Naive thymus-derived CD4-positive, alpha-beta T cell (primary cell): ENCODE data around the gene FEM1C. TPM values are rescaled to one million over a fixed set of nuclear protein-coding genes. Genes with fewer than 3 reads are reported as not detected.

ENCODE experiments used
- ATAC-seq: fragments of 150-1000 bp; cut with Tn5 transposase; 2 replicates; pipeline ENCODE4 v1.10.0; 2021; ENCODE audit warnings: mild to moderate bottlenecking, moderate library complexity
- CTCF ChIA-PET: fragments of 350-600 bp; sonication (Branson Sonifier 250); formaldehyde crosslinking; loops from one replicate; lab custom pipeline; 2021; ENCODE audit warnings: antibody characterized with exemption; lab: Charles Lee
- POLR2A ChIA-PET: fragments of 350-600 bp; sonication (Branson Sonifier 250); formaldehyde crosslinking; loops from one replicate; lab custom pipeline; 2021; ENCODE audit warnings: antibody characterized with exemption, inconsistent platforms; lab: Charles Lee
- DNase-seq, 9 donors: peaks; one replicate each; pipeline versions ENCODE4 v3.0.0 to v3.0.0-alpha.2; 2020 to 2022; ENCODE audit warnings: mixed read lengths in 1 of 9
- H3K27ac ChIP-seq: one replicate; pipeline ENCODE4 v1.7.0; 2013; ENCODE audit warnings: mild to moderate bottlenecking, low read depth, low read length, moderate library complexity
- H3K27me3 ChIP-seq, 2 donors: one replicate each; pipeline ENCODE4 v1.7.0; 2013; ENCODE audit warnings: low read length in 2 of 2, mild to moderate bottlenecking in 2 of 2, moderate library complexity in 2 of 2; ENCODE audit not compliant: control insufficient read depth in 2 of 2, insufficient read depth in 2 of 2
- H3K36me3 ChIP-seq, 3 experiments: 1 replicate in 2 of 3; 2 replicates in 1 of 3; pipeline ENCODE4 v1.7.0; 2013; ENCODE audit warnings: low read length in 3 of 3, mild to moderate bottlenecking in 3 of 3, moderate library complexity in 1 of 3; ENCODE audit not compliant: insufficient read depth in 3 of 3, control insufficient read depth in 2 of 3
- H3K4me1 ChIP-seq, 2 donors: one replicate each; pipeline ENCODE4 v1.7.0; 2013; ENCODE audit warnings: low read length in 2 of 2, mild to moderate bottlenecking in 2 of 2, moderate library complexity in 1 of 2; ENCODE audit not compliant: control insufficient read depth in 2 of 2, insufficient read depth in 2 of 2
- H3K4me3 ChIP-seq: 2 replicates; pipeline ENCODE4 v1.7.0; 2013; ENCODE audit warnings: mild to moderate bottlenecking, low read length
- H3K9me3 ChIP-seq, 3 experiments: 1 replicate in 2 of 3; 2 replicates in 1 of 3; pipeline ENCODE4 v1.7.0; 2013; ENCODE audit warnings: low read length in 3 of 3; ENCODE audit not compliant: control insufficient read depth in 2 of 3
- H3K27ac Mint-ChIP-seq, 9 donors: one replicate each; pipeline ENCODE4 v1.8.0; 2020 to 2022; ENCODE audit warnings: mixed read lengths in 9 of 9, mild to moderate bottlenecking in 8 of 9, moderate library complexity in 5 of 9, inconsistent platforms in 2 of 9
- H3K27me3 Mint-ChIP-seq, 5 donors: one replicate each; pipeline ENCODE4 v1.8.0; 2021 to 2022; ENCODE audit warnings: mixed read lengths in 5 of 5, mild to moderate bottlenecking in 1 of 5
- H3K36me3 Mint-ChIP-seq, 5 donors: one replicate each; pipeline ENCODE4 v1.8.0; 2020 to 2022; ENCODE audit warnings: mixed read lengths in 5 of 5, mild to moderate bottlenecking in 3 of 5, inconsistent platforms in 1 of 5
- H3K4me1 Mint-ChIP-seq, 7 donors: one replicate each; pipeline ENCODE4 v1.8.0; 2020 to 2022; ENCODE audit warnings: mixed read lengths in 7 of 7, mild to moderate bottlenecking in 3 of 7, inconsistent platforms in 1 of 7
- H3K4me3 Mint-ChIP-seq, 10 donors: one replicate each; pipeline ENCODE4 v1.8.0; 2020 to 2022; ENCODE audit warnings: mild to moderate bottlenecking in 10 of 10, mixed read lengths in 10 of 10, moderate library complexity in 6 of 10, inconsistent platforms in 2 of 10
- H3K9me3 Mint-ChIP-seq, 11 donors: one replicate each; pipeline ENCODE4 v1.8.0; 2020 to 2022; ENCODE audit warnings: mixed read lengths in 11 of 11, mild to moderate bottlenecking in 4 of 11, inconsistent platforms in 1 of 11, moderate library complexity in 1 of 11
- intact Hi-C, 2 donors: fragments of 100-400 bp; cut with micrococcal nuclease; formaldehyde crosslinking; loops; one replicate each; pipeline ENCODE4 v1.15.1; 2023
- polyA plus RNA-seq, 2 donors: library from polyadenylated mRNA; unstranded; fragments of 300-500 nt; fragmentation: Illumina TruSeq; gene quantifications; one replicate each; pipeline ENCODE4 v1.2.3, GENCODE V29; 2021
- total RNA-seq, 6 experiments: library from RNA in 5 of 6; stranded (reverse) in 5 of 6; gene quantifications; 1 replicate in 5 of 6; 2 replicates in 1 of 6; pipeline ENCODE4 v1.2.3 and lab custom pipeline; 2021 to 2026

The FEM1C gene
- total and polyA plus RNA-seq, 7 experiments from 2014 or later = 2.0 to 33.1 (median 15.0) TPM

- ATAC-seq = no peak
- H3K4me3 Mint-ChIP-seq = no peak overlapping the region
Measured at GRCh38 chr5:115524199-115524847, 20.3 kb downstream of the FEM1C start.

DNA sequence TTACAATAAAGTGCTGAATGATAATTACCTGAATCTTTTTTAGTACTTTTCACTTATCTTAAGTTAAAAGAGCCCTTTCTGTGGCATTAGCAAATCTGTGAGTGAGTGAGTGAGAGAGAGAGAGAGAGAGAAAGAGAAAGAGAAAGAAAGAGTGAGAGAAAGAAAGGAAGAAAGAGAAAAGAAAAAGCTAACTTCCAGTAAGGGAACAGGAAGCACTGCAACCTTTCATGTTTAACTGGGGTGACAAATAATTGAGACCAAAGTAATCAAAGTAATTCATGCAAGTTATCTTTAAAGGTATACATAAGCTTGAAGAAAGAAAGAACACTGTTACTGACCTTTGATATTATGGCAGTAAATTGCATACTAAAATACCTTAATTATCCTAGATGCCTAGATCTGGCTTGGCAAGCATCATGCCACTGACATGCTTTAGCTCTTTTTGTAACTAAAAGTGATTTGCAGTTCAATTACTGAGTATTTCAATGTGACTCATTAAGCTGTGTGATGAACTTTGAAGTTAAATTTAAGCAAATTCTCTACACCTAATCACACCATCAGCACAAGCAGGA lies 21.7 kb downstream of the FEM1C start:
- Histone ChIP-seq H3K4me1 (peaks cover 11 to 13% of the 10 kb centered on the region in 2 donors), H3K9me3 (no peaks in the 10 kb centered on the region), H3K36me3 (peaks cover 0 to 20% (median 18%) of the 10 kb centered on the region in 3 experiments), H3K27me3 (no peaks in the 10 kb centered on the region), H3K4me3 (no peak overlapping the region), H3K27ac (no peak overlapping the region)
- peak overlapping the region in 7 of 10 donors; percentile 8 to 58 (median 41) for H3K4me3 Mint-ChIP-seq
- POLR2A ChIA-PET = interaction anchor here (1.3 kb wide), 1 partner anchor 21 kb away, joined by 6 read pairs; no protein-coding TSS in a partner anchor
- H3K9me3 Mint-ChIP-seq = no peaks in the 10 kb centered on the region
- DNase-seq (no peak), ATAC-seq (no peak)
- H3K27ac Mint-ChIP-seq = peak overlapping the region in 8 of 9 donors; percentile 10 to 81 (median 37)
- peaks cover 22 to 51% (median 39%) of the 10 kb centered on the region in 7 donors for H3K4me1 Mint-ChIP-seq
- peaks cover 6 to 38% (median 14%) of the 10 kb centered on the region in 5 donors for H3K36me3 Mint-ChIP-seq
- H3K27me3 Mint-ChIP-seq = no peaks in the 10 kb centered on the region
- intact Hi-C loops = no loop called here
- CTCF ChIA-PET = interaction anchor here (0.5 to 0.6 kb wide), 2 partner anchors 11 to 309 kb away, joined by 3 read pairs; no protein-coding TSS in a partner anchor

More at GRCh38 chr5:115524199-115524847, 20.3 kb downstream of the FEM1C start:
- Mint-ChIP-seq H3K36me3 (peaks cover 6 to 46% (median 14%) of the 10 kb centered on the region in 5 donors), H3K27ac (peak overlapping the region in 3 of 9 donors; percentile 3 to 48 (median 16)), H3K4me1 (peaks cover 32 to 65% (median 53%) of the 10 kb centered on the region in 7 donors), H3K9me3 (no peaks in the 10 kb centered on the region), H3K27me3 (no peaks in the 10 kb centered on the region)
- intact Hi-C loops = loop anchor here in 1 of 2 donors (1.0 kb wide), 1 partner anchor 8 kb away; no protein-coding TSS in a partner anchor
- no peak overlapping the region for H3K4me3 ChIP-seq
- POLR2A ChIA-PET = no interaction called here
- DNase-seq = no peak
- H3K9me3 ChIP-seq = no peaks in the 10 kb centered on the region
- no peak overlapping the region for H3K27ac ChIP-seq
- H3K27me3 ChIP-seq = no peaks in the 10 kb centered on the region
- peaks cover 0 to 20% (median 18%) of the 10 kb centered on the region in 3 experiments for H3K36me3 ChIP-seq
- peaks cover 11 to 13% of the 10 kb centered on the region in 2 donors for H3K4me1 ChIP-seq
- CTCF ChIA-PET = no interaction called here

- Histone ChIP-seq H3K4me3 (no peak overlapping the region), H3K36me3 (peaks cover 0 to 15% (median 11%) of the 10 kb centered on the region in 3 experiments), H3K9me3 (no peaks in the 10 kb centered on the region), H3K4me1 (peaks cover 11 to 13% of the 10 kb centered on the region in 2 donors), H3K27me3 (no peaks in the 10 kb centered on the region), H3K27ac (no peak overlapping the region)
- POLR2A ChIA-PET = no interaction called here
- H3K4me3 Mint-ChIP-seq = no peak overlapping the region
- CTCF ChIA-PET = interaction anchor here (0.8 kb wide), 1 partner anchor 1916 kb away, joined by 3 read pairs; no protein-coding TSS in a partner anchor
- DNase-seq = no peak
- no peak overlapping the region for H3K27ac Mint-ChIP-seq
- intact Hi-C loops = no loop called here
- H3K4me1 Mint-ChIP-seq = peaks cover 11 to 32% (median 25%) of the 10 kb centered on the region in 7 donors
- no peak for ATAC-seq
- no peaks in the 10 kb centered on the region for H3K27me3 Mint-ChIP-seq
- H3K36me3 Mint-ChIP-seq = peaks cover 3 to 26% (median 19%) of the 10 kb centered on the region in 5 donors
- no peaks in the 10 kb centered on the region for H3K9me3 Mint-ChIP-seq
Measured at GRCh38 chr5:115520191-115520590, 24.4 kb downstream of the FEM1C start.

DNA sequence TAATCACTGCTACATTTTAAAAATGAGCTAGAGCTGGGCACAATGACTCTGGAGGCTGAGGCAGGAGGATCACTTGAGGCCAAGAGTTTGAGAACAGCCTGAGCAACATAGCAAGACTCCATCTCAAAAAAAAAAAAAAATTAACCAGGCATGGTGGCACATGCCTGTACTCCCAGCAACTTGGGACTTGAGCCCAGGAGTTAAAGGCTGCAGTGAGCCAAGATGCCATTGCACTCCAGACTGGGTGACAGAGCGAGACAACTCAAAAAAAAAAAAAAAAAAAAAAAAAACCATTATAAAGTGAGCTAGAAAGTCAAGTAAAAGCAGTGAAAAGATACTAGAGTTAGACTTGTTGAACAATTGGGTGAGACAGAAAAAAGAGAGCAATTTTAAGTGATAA lies 28.2 kb downstream of the FEM1C start:
- CTCF ChIA-PET = no interaction called here
- Histone ChIP-seq H3K4me3 (no peak overlapping the region), H3K36me3 (no peaks in the 10 kb centered on the region), H3K27ac (no peak overlapping the region), H3K9me3 (no peaks in the 10 kb centered on the region), H3K4me1 (no peaks in the 10 kb centered on the region), H3K27me3 (no peaks in the 10 kb centered on the region)
- Mint-ChIP-seq H3K27me3 (no peaks in the 10 kb centered on the region), H3K9me3 (peaks cover 0 to 12% (median 5%) of the 10 kb centered on the region in 11 donors), H3K4me1 (peaks cover 0 to 5% (median 0%) of the 10 kb centered on the region in 7 donors), H3K36me3 (peaks cover 4 to 24% (median 7%) of the 10 kb centered on the region in 5 donors), H3K4me3 (no peak overlapping the region), H3K27ac (peak overlapping the region in 1 of 9 donors; percentile 47)
- POLR2A ChIA-PET = no interaction called here
- ATAC-seq (no peak), DNase-seq (no peak)
- intact Hi-C loops = no loop called here

GRCh38 chr5:115514220-115514619 lies 30.4 kb downstream of the FEM1C start:
- Mint-ChIP-seq H3K27me3 (peaks cover 0 to 2% (median 0%) of the 10 kb centered on the region in 5 donors), H3K4me1 (no peaks in the 10 kb centered on the region), H3K9me3 (peaks cover 0 to 14% (median 5%) of the 10 kb centered on the region in 11 donors), H3K4me3 (no peak overlapping the region), H3K36me3 (peaks cover 0 to 15% (median 4%) of the 10 kb centered on the region in 5 donors), H3K27ac (no peak overlapping the region)
- no peak for DNase-seq
- Histone ChIP-seq H3K4me3 (no peak overlapping the region), H3K4me1 (no peaks in the 10 kb centered on the region), H3K9me3 (no peaks in the 10 kb centered on the region), H3K27me3 (no peaks in the 10 kb centered on the region), H3K36me3 (no peaks in the 10 kb centered on the region), H3K27ac (no peak overlapping the region)
- no peak for ATAC-seq
- POLR2A ChIA-PET = interaction anchor here (0.9 kb wide), 1 partner anchor 31 kb away, joined by 3 read pairs; no protein-coding TSS in a partner anchor
- intact Hi-C loops = no loop called here
- CTCF ChIA-PET = interaction anchor here (0.6 kb wide), 1 partner anchor 33 kb away, joined by 4 read pairs; no protein-coding TSS in a partner anchor

DNA sequence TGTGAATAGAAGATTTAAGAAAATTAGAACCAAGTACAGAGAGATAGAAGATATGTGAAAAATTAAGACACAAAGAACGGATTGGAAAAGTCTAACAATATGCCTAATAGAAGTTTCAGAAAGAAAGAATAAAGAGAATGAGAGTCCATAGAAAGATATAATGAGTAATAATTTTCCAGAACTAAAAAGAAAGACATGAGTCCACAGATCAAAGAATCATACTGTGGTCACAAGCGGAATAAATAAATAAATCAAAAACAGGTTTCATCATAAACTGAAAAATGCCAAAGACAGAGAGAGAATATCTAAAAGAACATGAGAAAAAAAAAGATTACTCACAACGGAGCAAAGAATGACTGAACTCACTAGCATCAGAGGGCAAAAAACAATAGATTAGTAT lies 32.9 kb downstream of the FEM1C start:
- ATAC-seq (no peak), DNase-seq (no peak)
- ChIA-PET CTCF (no interaction called here), POLR2A (no interaction called here)
- no peaks in the 10 kb centered on the region for H3K4me1 ChIP-seq
- no peaks in the 10 kb centered on the region for H3K9me3 ChIP-seq
- peaks cover 0 to 14% (median 5%) of the 10 kb centered on the region in 11 donors for H3K9me3 Mint-ChIP-seq
- H3K27me3 Mint-ChIP-seq = peaks cover 0 to 2% (median 1%) of the 10 kb centered on the region in 5 donors
- H3K4me3 ChIP-seq = no peak overlapping the region
- H3K27ac Mint-ChIP-seq = no peak overlapping the region
- H3K4me1 Mint-ChIP-seq = no peaks in the 10 kb centered on the region
- no peaks in the 10 kb centered on the region for H3K36me3 ChIP-seq
- no peaks in the 10 kb centered on the region for H3K27me3 ChIP-seq
- no peak overlapping the region for H3K4me3 Mint-ChIP-seq
- H3K36me3 Mint-ChIP-seq = peaks cover 0 to 9% (median 4%) of the 10 kb centered on the region in 5 donors
- H3K27ac ChIP-seq = no peak overlapping the region
- intact Hi-C loops = no loop called here
